DMS53 (cell line): ENCODE results near the gene CFP.
A peak's percentile ranks its signal among the peaks of the same experiment; 100 is the strongest.

ENCODE experiments used
- DNase-seq: peaks from one replicate; lab custom pipeline; 2025; lab: John Stamatoyannopoulos, UW

The CFP gene

GRCh38 chrX:47637546-47638195, 7.9 kb upstream of the CFP start:
- no peak for DNase-seq

- no peak for DNase-seq
Measured at GRCh38 chrX:47634871-47635575, 5.3 kb upstream of the CFP start.

- no peak for DNase-seq
Measured at GRCh38 chrX:47633689-47634590, 4.2 kb upstream of the CFP start.

GRCh38 chrX:47632666-47633065, 2.9 kb upstream of the CFP start:
- no peak for DNase-seq

GRCh38 chrX:47631676-47632075, 1.9 kb upstream of the CFP start:
- DNase-seq, result no peak

- DNase-seq, result peak; percentile 40
Measured at GRCh38 chrX:47628982-47629381, 748 bp downstream of the CFP start.

- DNase-seq, result peak; percentile 30
Measured at GRCh38 chrX:47625365-47625764, 4.4 kb downstream of the CFP start.

- peak; percentile 93 for DNase-seq
Measured at GRCh38 chrX:47623540-47624027, 6.1 kb downstream of the CFP start.

GRCh38 chrX:47621851-47622250, 7.9 kb downstream of the CFP start:
- no peak for DNase-seq

- DNase-seq, result no peak
Measured at GRCh38 chrX:47620303-47620685, 9.4 kb downstream of the CFP start.

GRCh38 chrX:47619486-47620302, 10.0 kb downstream of the CFP start, which contains the start of gene SYN1:
Gene SYN1 (minus strand): TSS chrX:47619857. CDS start chrX:47619728, 129 bp downstream.
- peak; percentile 83 for DNase-seq

- DNase-seq, result peak; percentile 36
Measured at GRCh38 chrX:47618923-47619485, 10.7 kb downstream of the CFP start.

- DNase-seq, result no peak
Measured at GRCh38 chrX:47614618-47615017, 15.1 kb downstream of the CFP start.

- peak; percentile 70 for DNase-seq
Measured at GRCh38 chrX:47613082-47613481, 16.6 kb downstream of the CFP start.

- no peak for DNase-seq
Measured at GRCh38 chrX:47612418-47612817, 17.3 kb downstream of the CFP start.

GRCh38 chrX:47611926-47612325, 17.8 kb downstream of the CFP start:
- DNase-seq, result no peak

GRCh38 chrX:47611489-47611888, 18.2 kb downstream of the CFP start:
- DNase-seq, result no peak

- no peak for DNase-seq
Measured at GRCh38 chrX:47610511-47610910, 19.2 kb downstream of the CFP start.

- DNase-seq, result no peak
Measured at GRCh38 chrX:47608130-47608810, 21.5 kb downstream of the CFP start.

- DNase-seq, result no peak
Measured at GRCh38 chrX:47607091-47607490, 22.6 kb downstream of the CFP start.

GRCh38 chrX:47605024-47605423, 24.7 kb downstream of the CFP start:
- DNase-seq, result no peak
